HepG2 (cell line): ENCODE measurements around the gene MAP3K7CL. TPM values are rescaled to one million over a fixed set of nuclear protein-coding genes. Genes with fewer than 3 reads are reported as not detected.

ENCODE experiments used
- KLF15 ChIP-seq: sonication (generic); formaldehyde crosslinking; IDR thresholded peaks from 2 replicates; pipeline ENCODE4 v1.8.1; 2023; ENCODE audit warnings: borderline replicate concordance, mild to moderate bottlenecking, inconsistent platforms, missing genetic modification reagents, mixed read lengths
- MYNN ChIP-seq: sonication (generic); formaldehyde crosslinking; IDR thresholded peaks from 2 replicates; pipeline ENCODE4 v1.4.0; 2020; ENCODE audit warnings: mild to moderate bottlenecking, low read depth, missing genetic modification reagents
- NFIC ChIP-seq: IDR thresholded peaks from 2 replicates; pipeline ENCODE4 v1.6.1; 2012; ENCODE audit warnings: mild to moderate bottlenecking, low read length, inconsistent platforms
- SALL1 ChIP-seq: sonication (generic); formaldehyde crosslinking; IDR thresholded peaks from 2 replicates; pipeline ENCODE4 v1.8.0; 2022; ENCODE audit warnings: mild to moderate bottlenecking, missing genetic modification reagents
- SAP130 ChIP-seq: IDR thresholded peaks from 2 replicates; pipeline ENCODE4 v1.6.1; 2016; ENCODE audit warnings: low read depth
- SOX6 ChIP-seq, 2 experiments: fragments of 450-650 bp in 1 of 2; sonication (generic) in 1 of 2; formaldehyde crosslinking in 1 of 2; IDR thresholded peaks; 2 replicates each; pipeline versions ENCODE4 v1.4.0 to v1.6.1; 2017 to 2020; ENCODE audit warnings: antibody characterized with exemption in 1 of 2, mild to moderate bottlenecking in 1 of 2, missing genetic modification reagents in 1 of 2
- SRF ChIP-seq: IDR thresholded peaks from 2 replicates; pipeline ENCODE4 v1.6.1; 2011; ENCODE audit warnings: mild to moderate bottlenecking, low read depth, low read length, moderate library complexity
- TCF12 ChIP-seq, 2 experiments: fragments of 450-650 bp in 1 of 2; sonication (generic) in 1 of 2; formaldehyde crosslinking in 1 of 2; IDR thresholded peaks; 2 replicates each; pipeline versions ENCODE4 v1.6.1 to v1.8.0; 2017 to 2022; ENCODE audit warnings: antibody characterized with exemption in 1 of 2, mild to moderate bottlenecking in 1 of 2, missing genetic modification reagents in 1 of 2, moderate library complexity in 1 of 2
- polyA plus RNA-seq, 8 experiments: library from polyadenylated mRNA; depleted of rRNA in 3 of 8; stranded (reverse) in 7 of 8; unstranded in 1 of 8; fragments of >200 nt; fragmentation: Illumina TruSeq in 4 of 8; extraction: Trizol in 4 of 8; gene quantifications; 2 replicates each; pipeline versions ENCODE4 v1.2.1 to v1.2.3, GENCODE V29; 2011 to 2016; ENCODE audit warnings: low read depth in 4 of 8, missing spikeins in 1 of 8, mixed read lengths in 1 of 8; ENCODE audit not compliant: insufficient read depth in 1 of 8
- total RNA-seq, 5 experiments: library from RNA; depleted of rRNA; stranded (reverse); fragments of >200 nt; fragmentation: Illumina TruSeq; extraction: Trizol; gene quantifications; 2 replicates each; pipeline ENCODE4 v1.2.3, GENCODE V29; 2016; ENCODE audit warnings: low read depth in 1 of 5
- TF ChIP-seq, protein P1 (sequence below): sonication (generic); formaldehyde crosslinking; IDR thresholded peaks from 2 replicates; pipeline ENCODE4 v1.4.0; 2020; ENCODE audit warnings: mild to moderate bottlenecking, missing genetic modification reagents
- TF ChIP-seq, protein P2 (sequence below): IDR thresholded peaks from 2 replicates; pipeline ENCODE4 v1.6.1; 2016; ENCODE audit warnings: low read depth
- TF ChIP-seq, protein P3 (sequence below): IDR thresholded peaks from 2 replicates; pipeline ENCODE4 v1.6.1; 2012; ENCODE audit warnings: low read depth, low read length, improper control_type of control experiment
- TF ChIP-seq, protein P4 (sequence below): sonication (generic); formaldehyde crosslinking; IDR thresholded peaks from 2 replicates; pipeline ENCODE4 v1.5.1; 2020; ENCODE audit warnings: missing genetic modification reagents, mild to moderate bottlenecking, borderline replicate concordance
- TF ChIP-seq, protein P5 (sequence below), 2 experiments: fragments of 450-650 bp in 1 of 2; sonication (generic) in 1 of 2; formaldehyde crosslinking; IDR thresholded peaks; 2 replicates each; pipeline versions ENCODE4 v1.5.0 to v1.8.0; 2020 to 2022; ENCODE audit warnings: mild to moderate bottlenecking in 1 of 2, missing genetic modification reagents in 1 of 2
- TF ChIP-seq, protein P6 (sequence below): sonication (generic); formaldehyde crosslinking; conservative IDR thresholded peaks from 2 replicates; pipeline ENCODE4 v1.4.0; 2020; ENCODE audit warnings: mild to moderate bottlenecking, missing genetic modification reagents, moderate library complexity

The MAP3K7CL gene
- total and polyA plus RNA-seq, 2 of the 13 experiments (the other 11 are each of a cell fraction or from before 2014, with no cell fraction given) = 0.04 to 0.15 TPM

DNA sequence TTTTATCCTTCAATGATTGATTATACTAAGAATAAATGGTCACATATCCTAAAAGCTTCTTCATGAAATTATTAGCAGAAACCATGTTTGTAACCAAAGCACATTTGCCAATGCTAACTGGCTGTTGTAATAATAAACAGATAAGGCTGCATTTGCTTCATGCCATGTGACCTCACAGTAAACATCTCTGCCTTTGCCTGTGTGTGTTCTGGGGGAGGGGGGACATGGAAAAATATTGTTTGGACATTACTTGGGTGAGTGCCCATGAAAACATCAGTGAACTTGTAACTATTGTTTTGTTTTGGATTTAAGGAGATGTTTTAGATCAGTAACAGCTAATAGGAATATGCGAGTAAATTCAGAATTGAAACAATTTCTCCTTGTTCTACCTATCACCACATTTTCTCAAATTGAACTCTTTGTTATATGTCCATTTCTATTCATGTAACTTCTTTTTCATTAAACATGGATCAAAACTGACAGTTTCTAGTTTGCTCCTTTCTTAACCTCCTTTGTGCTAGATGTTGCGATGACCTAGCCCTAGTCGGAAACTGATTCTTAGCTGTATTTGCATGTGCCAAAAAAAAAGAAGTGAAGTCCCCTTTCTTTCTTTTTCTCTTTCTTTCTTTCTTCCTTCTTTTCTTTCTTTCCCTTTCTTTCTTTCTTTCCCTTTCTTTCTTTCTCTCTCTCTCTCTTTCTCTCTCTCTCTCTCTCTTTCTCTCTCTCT lies 45.1 kb downstream of the MAP3K7CL start (continued):
- TF ChIP-seq, protein P1, sequence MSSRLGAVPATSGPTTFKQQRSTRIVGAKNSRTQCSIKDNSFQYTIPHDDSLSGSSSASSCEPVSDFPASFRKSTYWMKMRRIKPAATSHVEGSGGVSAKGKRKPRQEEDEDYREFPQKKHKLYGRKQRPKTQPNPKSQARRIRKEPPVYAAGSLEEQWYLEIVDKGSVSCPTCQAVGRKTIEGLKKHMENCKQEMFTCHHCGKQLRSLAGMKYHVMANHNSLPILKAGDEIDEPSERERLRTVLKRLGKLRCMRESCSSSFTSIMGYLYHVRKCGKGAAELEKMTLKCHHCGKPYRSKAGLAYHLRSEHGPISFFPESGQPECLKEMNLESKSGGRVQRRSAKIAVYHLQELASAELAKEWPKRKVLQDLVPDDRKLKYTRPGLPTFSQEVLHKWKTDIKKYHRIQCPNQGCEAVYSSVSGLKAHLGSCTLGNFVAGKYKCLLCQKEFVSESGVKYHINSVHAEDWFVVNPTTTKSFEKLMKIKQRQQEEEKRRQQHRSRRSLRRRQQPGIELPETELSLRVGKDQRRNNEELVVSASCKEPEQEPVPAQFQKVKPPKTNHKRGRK = peak; percentile 35; the same call in 1 of the 2 replicates
- TF ChIP-seq, protein P2, sequence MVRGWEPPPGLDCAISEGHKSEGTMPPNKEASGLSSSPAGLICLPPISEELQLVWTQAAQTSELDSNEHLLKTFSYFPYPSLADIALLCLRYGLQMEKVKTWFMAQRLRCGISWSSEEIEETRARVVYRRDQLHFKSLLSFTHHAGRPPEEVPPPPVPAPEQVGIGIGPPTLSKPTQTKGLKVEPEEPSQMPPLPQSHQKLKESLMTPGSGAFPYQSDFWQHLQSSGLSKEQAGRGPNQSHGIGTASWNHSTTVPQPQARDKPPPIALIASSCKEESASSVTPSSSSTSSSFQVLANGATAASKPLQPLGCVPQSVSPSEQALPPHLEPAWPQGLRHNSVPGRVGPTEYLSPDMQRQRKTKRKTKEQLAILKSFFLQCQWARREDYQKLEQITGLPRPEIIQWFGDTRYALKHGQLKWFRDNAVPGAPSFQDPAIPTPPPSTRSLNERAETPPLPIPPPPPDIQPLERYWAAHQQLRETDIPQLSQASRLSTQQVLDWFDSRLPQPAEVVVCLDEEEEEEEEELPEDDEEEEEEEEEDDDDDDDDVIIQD (CRISPR knock-in tag) = 0 out of 2 replicates have a peak, but pooled peaks have one; percentile 33
- TF ChIP-seq, protein P3, sequence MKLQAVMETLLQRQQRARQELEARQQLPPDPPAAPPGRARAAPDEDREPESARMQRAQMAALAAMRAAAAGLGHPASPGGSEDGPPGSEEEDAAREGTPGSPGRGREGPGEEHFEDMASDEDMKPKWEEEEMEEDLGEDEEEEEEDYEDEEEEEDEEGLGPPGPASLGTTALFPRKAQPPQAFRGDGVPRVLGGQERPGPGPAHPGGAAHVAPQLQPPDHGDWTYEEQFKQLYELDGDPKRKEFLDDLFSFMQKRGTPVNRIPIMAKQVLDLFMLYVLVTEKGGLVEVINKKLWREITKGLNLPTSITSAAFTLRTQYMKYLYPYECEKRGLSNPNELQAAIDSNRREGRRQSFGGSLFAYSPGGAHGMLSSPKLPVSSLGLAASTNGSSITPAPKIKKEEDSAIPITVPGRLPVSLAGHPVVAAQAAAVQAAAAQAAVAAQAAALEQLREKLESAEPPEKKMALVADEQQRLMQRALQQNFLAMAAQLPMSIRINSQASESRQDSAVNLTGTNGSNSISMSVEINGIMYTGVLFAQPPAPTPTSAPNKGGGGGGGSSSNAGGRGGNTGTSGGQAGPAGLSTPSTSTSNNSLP = peak; percentile 75; the same call in 1 of the 2 replicates
- TF ChIP-seq KLF15 (CRISPR knock-in tag) = no peak
- no peak for TF ChIP-seq TCF12 (IDR thresholded peaks at IDR 0.05)
- TF ChIP-seq TCF12 (CRISPR knock-in tag; IDR thresholded peaks at IDR 0.05) = no peak
- TF ChIP-seq MYNN (CRISPR knock-in tag) = no peak
- TF ChIP-seq, protein P4, sequence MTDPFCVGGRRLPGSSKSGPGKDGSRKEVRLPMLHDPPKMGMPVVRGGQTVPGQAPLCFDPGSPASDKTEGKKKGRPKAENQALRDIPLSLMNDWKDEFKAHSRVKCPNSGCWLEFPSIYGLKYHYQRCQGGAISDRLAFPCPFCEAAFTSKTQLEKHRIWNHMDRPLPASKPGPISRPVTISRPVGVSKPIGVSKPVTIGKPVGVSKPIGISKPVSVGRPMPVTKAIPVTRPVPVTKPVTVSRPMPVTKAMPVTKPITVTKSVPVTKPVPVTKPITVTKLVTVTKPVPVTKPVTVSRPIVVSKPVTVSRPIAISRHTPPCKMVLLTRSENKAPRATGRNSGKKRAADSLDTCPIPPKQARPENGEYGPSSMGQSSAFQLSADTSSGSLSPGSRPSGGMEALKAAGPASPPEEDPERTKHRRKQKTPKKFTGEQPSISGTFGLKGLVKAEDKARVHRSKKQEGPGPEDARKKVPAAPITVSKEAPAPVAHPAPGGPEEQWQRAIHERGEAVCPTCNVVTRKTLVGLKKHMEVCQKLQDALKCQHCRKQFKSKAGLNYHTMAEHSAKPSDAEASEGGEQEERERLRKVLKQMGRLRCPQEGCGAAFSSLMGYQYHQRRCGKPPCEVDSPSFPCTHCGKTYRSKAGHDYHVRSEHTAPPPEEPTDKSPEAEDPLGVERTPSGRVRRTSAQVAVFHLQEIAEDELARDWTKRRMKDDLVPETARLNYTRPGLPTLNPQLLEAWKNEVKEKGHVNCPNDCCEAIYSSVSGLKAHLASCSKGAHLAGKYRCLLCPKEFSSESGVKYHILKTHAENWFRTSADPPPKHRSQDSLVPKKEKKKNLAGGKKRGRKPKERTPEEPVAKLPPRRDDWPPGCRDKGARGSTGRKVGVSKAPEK (CRISPR knock-in tag) = no peak
- TF ChIP-seq SOX6 (IDR thresholded peaks at IDR 0.05) = no peak
- TF ChIP-seq SOX6 (CRISPR knock-in tag; IDR thresholded peaks at IDR 0.05) = peak; percentile 77
- peak; percentile 32; the same call in 1 of the 2 replicates for TF ChIP-seq NFIC
- TF ChIP-seq, protein P5, sequence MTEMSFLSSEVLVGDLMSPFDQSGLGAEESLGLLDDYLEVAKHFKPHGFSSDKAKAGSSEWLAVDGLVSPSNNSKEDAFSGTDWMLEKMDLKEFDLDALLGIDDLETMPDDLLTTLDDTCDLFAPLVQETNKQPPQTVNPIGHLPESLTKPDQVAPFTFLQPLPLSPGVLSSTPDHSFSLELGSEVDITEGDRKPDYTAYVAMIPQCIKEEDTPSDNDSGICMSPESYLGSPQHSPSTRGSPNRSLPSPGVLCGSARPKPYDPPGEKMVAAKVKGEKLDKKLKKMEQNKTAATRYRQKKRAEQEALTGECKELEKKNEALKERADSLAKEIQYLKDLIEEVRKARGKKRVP (CRISPR knock-in tag; IDR thresholded peaks at IDR 0.05) = peak in 1 of 2 experiments; percentile 40; a peak in 1 of 4 replicates
- 0 out of 2 replicates have a peak, but pooled peaks have one; percentile 31 for TF ChIP-seq SAP130
- no peak for TF ChIP-seq SRF
- peak; percentile 39; the same call in 1 of the 2 replicates for TF ChIP-seq SALL1 (CRISPR knock-in tag)
- TF ChIP-seq, protein P6, sequence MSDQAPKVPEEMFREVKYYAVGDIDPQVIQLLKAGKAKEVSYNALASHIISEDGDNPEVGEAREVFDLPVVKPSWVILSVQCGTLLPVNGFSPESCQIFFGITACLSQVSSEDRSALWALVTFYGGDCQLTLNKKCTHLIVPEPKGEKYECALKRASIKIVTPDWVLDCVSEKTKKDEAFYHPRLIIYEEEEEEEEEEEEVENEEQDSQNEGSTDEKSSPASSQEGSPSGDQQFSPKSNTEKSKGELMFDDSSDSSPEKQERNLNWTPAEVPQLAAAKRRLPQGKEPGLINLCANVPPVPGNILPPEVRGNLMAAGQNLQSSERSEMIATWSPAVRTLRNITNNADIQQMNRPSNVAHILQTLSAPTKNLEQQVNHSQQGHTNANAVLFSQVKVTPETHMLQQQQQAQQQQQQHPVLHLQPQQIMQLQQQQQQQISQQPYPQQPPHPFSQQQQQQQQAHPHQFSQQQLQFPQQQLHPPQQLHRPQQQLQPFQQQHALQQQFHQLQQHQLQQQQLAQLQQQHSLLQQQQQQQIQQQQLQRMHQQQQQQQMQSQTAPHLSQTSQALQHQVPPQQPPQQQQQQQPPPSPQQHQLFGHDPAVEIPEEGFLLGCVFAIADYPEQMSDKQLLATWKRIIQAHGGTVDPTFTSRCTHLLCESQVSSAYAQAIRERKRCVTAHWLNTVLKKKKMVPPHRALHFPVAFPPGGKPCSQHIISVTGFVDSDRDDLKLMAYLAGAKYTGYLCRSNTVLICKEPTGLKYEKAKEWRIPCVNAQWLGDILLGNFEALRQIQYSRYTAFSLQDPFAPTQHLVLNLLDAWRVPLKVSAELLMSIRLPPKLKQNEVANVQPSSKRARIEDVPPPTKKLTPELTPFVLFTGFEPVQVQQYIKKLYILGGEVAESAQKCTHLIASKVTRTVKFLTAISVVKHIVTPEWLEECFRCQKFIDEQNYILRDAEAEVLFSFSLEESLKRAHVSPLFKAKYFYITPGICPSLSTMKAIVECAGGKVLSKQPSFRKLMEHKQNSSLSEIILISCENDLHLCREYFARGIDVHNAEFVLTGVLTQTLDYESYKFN (CRISPR knock-in tag) = 0 out of 2 replicates have a peak, but pooled peaks have one; percentile 23
